Keratinocyte (primary cell): ENCODE results near the gene F11R.

Source experiments
- EZH2 ChIP-seq: IDR thresholded peaks from one replicate; pipeline ENCODE4 v1.6.1; 2012; ENCODE audit warnings: inconsistent platforms, mild to moderate bottlenecking, low read length, moderate library complexity
- TF ChIP-seq, protein P1 (sequence below), 3 experiments: IDR thresholded peaks in 1 of 3; conservative IDR thresholded peaks in 1 of 3; optimal IDR thresholded peaks in 1 of 3; 2 replicates in 2 of 3; 3 replicates in 1 of 3; pipeline versions ENCODE3 to v1.5.1; 2011; ENCODE audit warnings: low read length in 3 of 3, mild to moderate bottlenecking in 3 of 3, moderate library complexity in 2 of 3, control low read depth in 1 of 3, inconsistent platforms in 1 of 3; ENCODE audit not compliant: insufficient read depth in 2 of 3; ENCODE audit errors: extremely low read depth in 1 of 3

DNA sequence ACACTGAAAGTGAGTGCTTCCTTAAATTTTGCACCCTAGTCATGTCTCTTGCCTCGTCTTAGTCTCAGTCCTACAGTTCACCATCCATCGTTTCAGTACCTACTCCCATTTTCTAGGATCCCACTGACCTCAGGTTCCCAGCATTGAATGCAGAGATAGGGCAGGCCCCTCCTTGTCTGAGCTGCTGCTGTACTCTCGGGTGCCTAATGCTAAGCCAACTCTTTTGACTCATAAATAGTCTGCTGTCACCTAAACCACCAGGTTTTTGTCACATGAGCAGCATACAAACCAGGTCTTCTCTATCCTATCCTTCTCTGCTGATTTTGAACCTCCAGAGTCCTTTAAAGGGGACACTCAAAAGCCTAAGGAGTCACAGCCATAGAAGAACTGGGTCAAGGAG, 45.7 kb upstream of the F11R start:
- TF ChIP-seq, protein P1, sequence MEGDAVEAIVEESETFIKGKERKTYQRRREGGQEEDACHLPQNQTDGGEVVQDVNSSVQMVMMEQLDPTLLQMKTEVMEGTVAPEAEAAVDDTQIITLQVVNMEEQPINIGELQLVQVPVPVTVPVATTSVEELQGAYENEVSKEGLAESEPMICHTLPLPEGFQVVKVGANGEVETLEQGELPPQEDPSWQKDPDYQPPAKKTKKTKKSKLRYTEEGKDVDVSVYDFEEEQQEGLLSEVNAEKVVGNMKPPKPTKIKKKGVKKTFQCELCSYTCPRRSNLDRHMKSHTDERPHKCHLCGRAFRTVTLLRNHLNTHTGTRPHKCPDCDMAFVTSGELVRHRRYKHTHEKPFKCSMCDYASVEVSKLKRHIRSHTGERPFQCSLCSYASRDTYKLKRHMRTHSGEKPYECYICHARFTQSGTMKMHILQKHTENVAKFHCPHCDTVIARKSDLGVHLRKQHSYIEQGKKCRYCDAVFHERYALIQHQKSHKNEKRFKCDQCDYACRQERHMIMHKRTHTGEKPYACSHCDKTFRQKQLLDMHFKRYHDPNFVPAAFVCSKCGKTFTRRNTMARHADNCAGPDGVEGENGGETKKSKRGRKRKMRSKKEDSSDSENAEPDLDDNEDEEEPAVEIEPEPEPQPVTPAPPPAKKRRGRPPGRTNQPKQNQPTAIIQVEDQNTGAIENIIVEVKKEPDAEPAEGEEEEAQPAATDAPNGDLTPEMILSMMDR (optimal IDR thresholded peaks at IDR 0.05 in 1 of 3, IDR thresholded peaks at IDR 0.05 in 1 of 3, conservative IDR thresholded peaks at IDR 0.05 in 1 of 3; ENCODE audit: extremely low read depth in 1 of 3, insufficient read depth in 2 of 3, low read length in 3 of 3): no peak
- TF ChIP-seq EZH2: no peak
